GM18511 (cell line): ENCODE measurements around the gene AK5.

ENCODE experiments used
- ATAC-seq: cut with Tn5 transposase; IDR thresholded peaks from one replicate; pipeline ENCODE4 v1.9.1; 2021; ENCODE audit warnings: mild to moderate bottlenecking, moderate library complexity; ENCODE audit not compliant: unreplicated experiment

Gene AK5

GRCh38 chr1:77579547-77579946 lies 297.7 kb downstream of the AK5 start:
- ATAC-seq: no peak

DNA sequence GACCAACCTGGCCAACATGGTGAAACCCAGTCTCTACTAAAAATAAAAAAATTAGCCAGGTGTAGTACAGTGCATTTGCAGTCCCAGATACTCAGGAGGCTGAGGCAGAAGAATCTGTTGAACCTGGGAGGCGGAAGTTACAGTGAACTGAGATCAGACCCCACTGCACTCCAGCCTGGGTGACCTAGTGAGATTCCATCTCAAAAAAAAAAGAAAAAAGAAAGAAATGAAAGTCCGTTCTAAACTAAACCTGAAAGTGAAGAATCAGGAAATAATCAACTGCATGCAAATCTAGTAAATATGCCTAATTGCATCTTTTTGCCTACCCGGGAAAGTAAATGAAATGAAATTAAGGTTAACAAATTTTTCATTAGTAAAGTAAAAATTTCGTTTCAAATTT lies 301.1 kb downstream of the AK5 start:
- no peak for ATAC-seq

DNA sequence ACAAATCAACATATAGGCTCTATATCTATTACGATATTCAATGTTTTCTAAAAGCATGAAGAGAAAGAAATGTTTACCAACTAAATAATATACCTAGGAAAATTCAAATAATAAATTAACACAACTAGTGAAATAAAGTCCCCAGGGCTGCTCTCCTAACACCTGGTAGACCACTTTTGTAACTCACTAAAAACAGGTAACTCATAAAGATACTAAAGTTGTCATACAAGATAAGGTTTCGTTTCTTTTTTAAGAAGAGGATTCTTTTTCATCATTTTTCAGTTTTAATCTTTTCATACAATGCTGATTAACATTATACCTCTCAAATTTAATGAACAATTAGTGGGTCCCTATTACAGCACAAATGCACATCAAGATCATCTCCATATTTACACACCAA lies 301.7 kb downstream of the AK5 start:
- no peak for ATAC-seq

DNA sequence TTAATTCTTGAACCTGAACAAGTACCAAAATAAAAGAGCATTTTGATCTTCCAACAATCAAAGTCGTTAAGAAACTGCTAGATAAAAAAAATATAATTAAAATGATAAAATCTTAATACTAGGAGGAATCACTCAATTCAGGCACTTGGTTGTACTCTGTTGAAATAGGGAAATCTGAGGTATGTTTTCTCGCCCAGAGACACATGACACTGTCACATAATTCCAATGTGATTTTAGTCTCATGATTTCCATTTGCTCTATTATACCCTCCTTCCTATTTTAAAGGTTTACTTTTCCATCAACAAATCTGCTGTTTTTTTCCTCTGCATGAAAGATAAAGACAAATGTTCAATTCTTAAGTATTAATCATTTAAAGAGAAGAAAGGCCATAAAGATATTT lies 303.1 kb downstream of the AK5 start:
- ATAC-seq: no peak

- no peak for ATAC-seq
Observed at GRCh38 chr1:77585610-77586314, 303.9 kb downstream of the AK5 start.

GRCh38 chr1:77589231-77589630 lies 307.4 kb downstream of the AK5 start:
- ATAC-seq: no peak

DNA sequence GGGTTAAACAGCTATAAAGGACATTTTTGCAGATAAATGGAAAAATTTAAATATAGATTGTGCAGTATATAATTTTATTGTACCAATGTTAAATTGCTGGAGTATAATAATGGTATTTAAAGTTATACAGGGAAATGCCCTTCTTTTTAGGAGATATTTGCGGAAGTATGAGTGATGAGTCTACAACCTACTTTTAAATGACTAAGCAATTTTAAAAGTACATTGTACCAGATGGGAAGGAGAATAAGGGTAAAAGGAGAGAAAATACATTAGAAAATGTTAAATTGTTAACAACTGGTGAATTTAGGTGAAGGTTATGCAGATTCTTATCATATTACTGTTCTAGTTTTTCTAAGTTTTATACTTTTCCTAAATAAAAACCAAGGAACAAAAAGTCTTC lies 308.8 kb downstream of the AK5 start:
- ATAC-seq: no peak

DNA sequence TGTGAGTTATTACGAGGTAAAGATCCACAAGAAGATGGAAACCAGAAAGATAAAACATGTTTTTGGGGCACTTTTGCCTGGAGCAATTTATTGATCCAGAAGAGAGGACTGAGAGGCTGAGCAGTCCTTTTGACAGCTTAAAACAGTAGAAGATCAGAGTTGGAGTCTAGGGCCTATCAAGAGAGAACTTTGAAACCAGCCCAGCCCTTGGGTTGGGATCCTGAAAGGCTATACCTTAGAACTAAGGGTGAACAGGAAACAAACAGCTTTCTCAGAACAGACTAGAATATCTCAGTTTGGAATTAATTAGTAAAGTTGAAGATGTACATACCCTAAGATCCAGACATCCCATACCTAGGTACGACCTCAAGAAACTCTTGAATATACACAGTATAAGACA lies 311.1 kb downstream of the AK5 start:
- ATAC-seq: no peak

GRCh38 chr1:77594366-77595112 lies 312.7 kb downstream of the AK5 start:
- peak; percentile 93 for ATAC-seq

DNA sequence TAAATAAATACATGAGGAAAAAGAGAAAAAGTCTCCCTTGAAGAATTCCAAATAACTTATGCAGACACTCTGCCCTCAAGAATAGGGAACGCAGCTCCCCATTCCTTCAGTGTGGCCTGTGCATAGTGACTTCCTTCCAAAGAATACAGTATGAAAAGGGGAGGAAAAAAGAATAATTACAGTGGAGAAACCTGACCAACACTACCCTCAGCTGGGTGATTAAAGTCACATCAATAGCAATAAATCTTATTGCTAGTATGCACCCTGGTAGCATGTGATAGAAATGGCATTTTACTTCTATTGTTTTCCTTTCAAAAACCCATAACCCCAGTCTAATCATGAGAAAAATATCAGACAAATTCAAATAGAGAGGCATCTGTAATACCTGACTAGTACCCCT lies 315.5 kb downstream of the AK5 start:
- ATAC-seq: no peak

DNA sequence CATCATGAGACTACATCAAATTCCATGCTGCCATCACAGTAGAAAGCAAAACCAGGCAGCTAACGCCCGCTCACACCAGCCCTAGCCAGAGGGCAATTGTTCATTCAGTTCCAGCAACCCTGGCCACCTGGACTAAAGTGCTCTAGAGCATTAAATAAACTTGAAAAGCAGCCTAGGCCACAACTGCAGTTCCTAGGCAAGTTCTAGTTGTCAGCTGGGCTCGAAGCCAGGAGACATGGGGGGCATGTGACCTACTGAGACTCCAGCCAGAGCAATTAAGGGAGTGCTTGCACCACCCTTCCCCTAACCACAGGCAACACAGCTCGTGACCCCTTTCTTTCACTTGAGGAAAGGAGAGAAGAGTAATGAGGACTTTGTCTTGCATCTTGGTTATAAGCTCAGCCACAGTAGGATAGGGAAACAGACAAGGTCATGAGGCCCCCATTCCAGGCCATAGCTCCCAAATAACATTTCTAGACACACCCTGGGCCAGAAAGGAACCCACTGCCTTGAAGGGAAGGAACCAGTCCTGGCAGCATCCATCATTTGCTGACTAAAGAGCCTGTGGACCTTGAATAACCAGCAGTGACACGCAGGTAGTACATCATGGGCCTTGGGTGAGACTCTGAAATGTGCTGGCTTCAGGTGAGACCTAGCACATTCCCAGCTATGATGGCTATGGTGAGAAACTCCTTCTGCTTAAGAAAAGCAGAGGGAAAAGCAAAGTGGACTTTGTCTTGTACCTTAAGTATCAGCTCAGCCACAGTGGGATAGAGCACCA lies 323.6 kb downstream of the AK5 start:
- no peak for ATAC-seq

- ATAC-seq: no peak
Observed at GRCh38 chr1:77608893-77609292, 327.1 kb downstream of the AK5 start.
